K562 (cell line): ENCODE data around the gene ZNF331. TPM values are rescaled to one million over a fixed set of nuclear protein-coding genes. Genes with fewer than 3 reads are reported as not detected.

Experiments used
- ATAC-seq: fragments of 200-7000 bp; cut with Tn5 transposase; 3 replicates; pipeline ENCODE4 v1.9.1; 2020; ENCODE audit warnings: moderate library complexity
- BruUV-seq: library from RNA; stranded (reverse); fragments of 400-500 nt; replicated peaks from 2 replicates; lab custom pipeline; 2021; lab: Mats Ljungman, UMichigan
- CTCF ChIA-PET: fragments of 300-600 bp; formaldehyde crosslinking; extraction: SDS; loops from one replicate; lab custom pipeline; 2021; ENCODE audit warnings: low intra/inter-chr PET ratio; lab: Yijun Ruan, JAX
- POLR2A ChIA-PET: fragments of 300-600, 350-650 bp; sonication (Branson Sonifier 250); formaldehyde crosslinking; extraction: SDS; loops from one replicate; lab custom pipeline; 2021; ENCODE audit warnings: antibody characterized with exemption, inconsistent platforms; lab: Yijun Ruan, JAX
- DNase-seq, 4 experiments: peaks; one replicate each; pipeline versions ENCODE4 v3.0.0 to v3.0.0-alpha.2; 2011 to 2018; ENCODE audit warnings: low spot score in 3 of 4, mixed read lengths in 3 of 4; ENCODE audit errors: extremely low read depth in 1 of 4
- FAIRE-seq: peaks from 2 replicates; lab custom pipeline; 2011; peaks lifted over from hg19 to GRCh38; lab: Jason Lieb, UNC
- H2AFZ ChIP-seq: 2 replicates; pipeline ENCODE4 v1.6.0; 2011; ENCODE audit warnings: low read depth, low read length, control low read depth, inconsistent platforms
- H3K27ac ChIP-seq: fragments of 200-600 bp; 3 replicates; pipeline ENCODE4 v1.8.0; 2011; ENCODE audit warnings: low read depth, mild to moderate bottlenecking, control low read depth, inconsistent platforms, low read length, moderate library complexity, mixed read lengths; ENCODE audit errors: extremely low read depth
- H3K27me3 ChIP-seq, 2 experiments: fragments of 300-600 bp in 1 of 2; 2 replicates in 1 of 2; 3 replicates in 1 of 2; pipeline versions ENCODE4 v1.6.0 to v1.8.0; 2011; ENCODE audit warnings: inconsistent platforms in 2 of 2, low read length in 2 of 2, mild to moderate bottlenecking in 1 of 2, mixed read lengths in 1 of 2, moderate library complexity in 1 of 2; ENCODE audit not compliant: control insufficient read depth in 2 of 2, insufficient read depth in 2 of 2
- H3K36me3 ChIP-seq: fragments of 300-600 bp; 3 replicates; pipeline ENCODE4 v1.8.0; 2011; ENCODE audit warnings: mild to moderate bottlenecking, low read length, inconsistent platforms; ENCODE audit not compliant: control insufficient read depth, insufficient read depth
- H3K4me1 ChIP-seq, 2 experiments: fragments of 200-600 bp in 1 of 2; replicated peaks in 1 of 2; 2 replicates in 1 of 2; 3 replicates in 1 of 2; pipeline versions ENCODE4 v1.5.1 to v1.8.0; 2011; ENCODE audit warnings: inconsistent platforms in 2 of 2, low read length in 2 of 2, mild to moderate bottlenecking in 1 of 2, mixed read lengths in 1 of 2, moderate library complexity in 1 of 2; ENCODE audit not compliant: control insufficient read depth in 2 of 2, insufficient read depth in 2 of 2
- H3K4me2 ChIP-seq: 2 replicates; pipeline ENCODE4 v1.6.1; 2011; ENCODE audit warnings: low read length, control low read depth, inconsistent platforms, mixed read lengths; ENCODE audit not compliant: insufficient read depth
- H3K4me3 ChIP-seq: fragments of 200-600 bp; sonication (generic), shearing (Covaris generic); 2 replicates; pipeline ENCODE4 v1.5.1; 2016; ENCODE audit warnings: control low read depth, inconsistent platforms
- H3K79me2 ChIP-seq: fragments of 200-600 bp; 3 replicates; pipeline ENCODE4 v1.8.0; 2011; ENCODE audit warnings: low read length, inconsistent platforms; ENCODE audit not compliant: control insufficient read depth, insufficient read depth
- H3K9ac ChIP-seq, 2 experiments: 2 replicates each; pipeline versions ENCODE4 v1.6.0 to v1.6.1; 2011; ENCODE audit warnings: low read depth in 2 of 2, low read length in 2 of 2, control low read depth in 1 of 2, inconsistent platforms in 1 of 2, mild to moderate bottlenecking in 1 of 2, mixed read lengths in 1 of 2; ENCODE audit not compliant: insufficient read depth in 1 of 2
- H3K9me1 ChIP-seq: one replicate; pipeline ENCODE4 v1.6.0; 2011; ENCODE audit warnings: inconsistent platforms, mild to moderate bottlenecking, low read length, moderate library complexity; ENCODE audit not compliant: control insufficient read depth, insufficient read depth
- H3K9me3 ChIP-seq: replicated peaks from 2 replicates; pipeline ENCODE4 v1.5.1; 2011; ENCODE audit warnings: low read depth, low read length, inconsistent platforms; ENCODE audit not compliant: control insufficient read depth, insufficient read depth
- H4K20me1 ChIP-seq: replicated peaks from 2 replicates; pipeline ENCODE4 v1.6.1; 2011; ENCODE audit warnings: low read length, inconsistent platforms, mixed read lengths; ENCODE audit not compliant: control insufficient read depth, insufficient read depth
- MEF2A ChIP-seq: IDR thresholded peaks from 2 replicates; pipeline ENCODE4 v1.6.1; 2011; ENCODE audit warnings: low read depth, mild to moderate bottlenecking, low read length, moderate library complexity; ENCODE audit not compliant: control insufficient read depth
- RAD21 ChIP-seq, 2 experiments: fragments of 250-450 bp in 1 of 2; fragments of 450-650 bp in 1 of 2; sonication (Bioruptor Pico) in 1 of 2; formaldehyde crosslinking in 1 of 2; IDR thresholded peaks in 1 of 2; conservative IDR thresholded peaks in 1 of 2; 2 replicates each; pipeline versions ENCODE4 v1.4.0 to v1.8.0; 2020 to 2022; ENCODE audit warnings: mild to moderate bottlenecking in 2 of 2, moderate library complexity in 1 of 2
- SIRT6 ChIP-seq: IDR thresholded peaks from one replicate; pipeline ENCODE4 v1.6.1; 2012; ENCODE audit warnings: low read depth, mild to moderate bottlenecking, control low read depth, inconsistent platforms, low read length, moderate library complexity
- SMC3 ChIP-seq: conservative IDR thresholded peaks from 2 replicates; pipeline ENCODE4 v1.6.1; 2011; ENCODE audit warnings: low read depth, low read length, improper control_type of control experiment; ENCODE audit not compliant: insufficient read depth
- WGBS: fragments of 100-300 bp; shearing (Covaris generic); methylation state at CpG from one replicate; pipeline ENCODE4 v1.1.6; 2016; ENCODE audit warnings: low coverage, mixed read lengths; ENCODE audit not compliant: insufficient coverage; ENCODE audit errors: missing lambda C conversion rate; 5-methylcytosine and 5-hydroxymethylcytosine counted together
- in situ Hi-C: fragments of 300-500 bp; cut with MboI; formaldehyde crosslinking; loops from 4 replicates; pipeline ENCODE4 v1.15.0; 2018; ENCODE audit warnings: inconsistent platforms, mixed read lengths
- intact Hi-C: fragments of 100-400 bp; cut with micrococcal nuclease; formaldehyde crosslinking; loops from 2 replicates; pipeline ENCODE4 v1.14.2; 2022
- polyA plus RNA-seq, 8 experiments: library from polyadenylated mRNA; depleted of rRNA in 4 of 8; stranded (reverse) in 5 of 8; unstranded in 3 of 8; fragments of >200 nt; fragmentation: Nextera tagmentation in 2 of 8; fragmentation: Illumina TruSeq in 1 of 8; extraction: Ambion mirVana in 2 of 8; extraction: Trizol in 1 of 8; gene quantifications; 2 replicates each; pipeline versions ENCODE4 v1.2.1 to v1.2.3, GENCODE V29; 2011 to 2014; ENCODE audit warnings: inconsistent platforms in 1 of 8, missing spikeins in 1 of 8
- total RNA-seq, 7 experiments: library from RNA; depleted of rRNA in 6 of 7; stranded (reverse); fragments of >200 nt in 6 of 7; fragmentation: Illumina TruSeq in 2 of 7; extraction: Trizol in 2 of 7; gene quantifications; 2 replicates each; pipeline versions ENCODE4 v1.2.1 to v1.2.3, GENCODE V29; 2011 to 2021; ENCODE audit warnings: low replicate concordance in 1 of 7
- TF ChIP-seq, protein P1 (sequence below), 2 experiments: fragments of 450-650 bp; formaldehyde crosslinking in 1 of 2; IDR thresholded peaks; 2 replicates each; pipeline versions ENCODE4 v1.4.0 to v1.6.1; 2014 to 2020; ENCODE audit warnings: mild to moderate bottlenecking in 2 of 2, borderline replicate concordance in 1 of 2, low read depth in 1 of 2
- TF ChIP-seq, protein P2 (sequence below), 3 experiments: IDR thresholded peaks in 2 of 3; conservative IDR thresholded peaks in 1 of 3; 2 replicates each; pipeline ENCODE4 v1.5.1; 2011 to 2012; ENCODE audit warnings: low read length in 3 of 3, mild to moderate bottlenecking in 3 of 3, control low read depth in 2 of 3, improper control_type of control experiment in 1 of 3, inconsistent platforms in 1 of 3, low read depth in 1 of 3, mixed read lengths in 1 of 3, moderate library complexity in 1 of 3; ENCODE audit not compliant: insufficient read depth in 2 of 3
- TF ChIP-seq, protein P3 (sequence below): IDR thresholded peaks from 2 replicates; pipeline ENCODE4 v1.6.1; 2011; ENCODE audit warnings: borderline replicate concordance, low read depth, mild to moderate bottlenecking, moderate library complexity, low read length; ENCODE audit not compliant: insufficient read depth, poor library complexity, severe bottlenecking

The ZNF331 gene
- total and polyA plus RNA-seq, 9 of the 15 experiments (the other 6 are each of a cell fraction or from before 2014, with no cell fraction given), result 0.23 to 2.7 (median 0.76) TPM

DNA sequence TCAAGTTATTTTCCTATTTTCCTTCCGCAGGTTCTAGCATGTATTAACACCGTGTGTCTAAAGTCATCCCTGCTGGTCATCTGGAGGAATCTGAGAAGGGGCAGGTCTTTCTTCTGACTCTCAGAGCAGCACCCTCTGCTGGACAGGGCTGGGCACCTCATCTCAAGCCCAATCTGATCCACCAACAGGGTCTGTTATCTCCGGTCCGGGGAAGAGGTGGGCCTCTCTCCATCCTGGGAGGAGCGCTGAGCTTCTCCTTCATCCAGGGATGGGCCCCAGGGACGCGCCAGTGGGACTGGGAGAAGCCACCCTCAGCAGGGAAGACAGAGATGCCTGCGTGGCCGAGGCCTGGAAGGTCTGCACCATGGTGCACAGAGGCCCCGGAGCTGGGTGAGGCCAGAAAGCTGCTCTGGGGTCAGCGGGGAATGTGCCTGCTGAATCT lies 26.0 kb upstream of the ZNF331 start:
- Histone ChIP-seq H3K27ac (no peak overlapping the region), H3K9ac (no peak overlapping the region), H3K27me3 (peaks cover 0 to 15% of the 10 kb centered on the region in 2 experiments; a peak in 1 of 5 replicates), H3K9me1 (no peaks in the 10 kb centered on the region), H3K79me2 (no peaks in the 10 kb centered on the region), H3K4me3 (no peak overlapping the region), H3K4me2 (no peak overlapping the region), H2AFZ (no peak overlapping the region), H4K20me1 (no peaks in the 10 kb centered on the region), H3K4me1 (0 out of 5 replicates have a peak, but pooled peaks cover 0 to 2% of the 10 kb centered on the region in 2 experiments), H3K36me3 (no peaks in the 10 kb centered on the region), H3K9me3 (no peaks in the 10 kb centered on the region)
- ChIA-PET POLR2A (no interaction called here), CTCF (no interaction called here)
- ATAC-seq, result peak; percentile 91
- in situ Hi-C loops (no loop called here), intact Hi-C loops (loop anchor here (10.0 kb wide), 1 partner anchor 233 kb away; no protein-coding TSS in a partner anchor)
- 2% methylated on average over 11 of the region's 11 CpGs for WGBS
- peak; percentile 89 for FAIRE-seq
- DNase-seq, result peak; percentile 60 to 67 (median 62)
- no TSS peak for BruUV-seq
- TF ChIP-seq SMC3, result peak; percentile 34; the same call in 1 of the 2 replicates
- TF ChIP-seq, protein P1, sequence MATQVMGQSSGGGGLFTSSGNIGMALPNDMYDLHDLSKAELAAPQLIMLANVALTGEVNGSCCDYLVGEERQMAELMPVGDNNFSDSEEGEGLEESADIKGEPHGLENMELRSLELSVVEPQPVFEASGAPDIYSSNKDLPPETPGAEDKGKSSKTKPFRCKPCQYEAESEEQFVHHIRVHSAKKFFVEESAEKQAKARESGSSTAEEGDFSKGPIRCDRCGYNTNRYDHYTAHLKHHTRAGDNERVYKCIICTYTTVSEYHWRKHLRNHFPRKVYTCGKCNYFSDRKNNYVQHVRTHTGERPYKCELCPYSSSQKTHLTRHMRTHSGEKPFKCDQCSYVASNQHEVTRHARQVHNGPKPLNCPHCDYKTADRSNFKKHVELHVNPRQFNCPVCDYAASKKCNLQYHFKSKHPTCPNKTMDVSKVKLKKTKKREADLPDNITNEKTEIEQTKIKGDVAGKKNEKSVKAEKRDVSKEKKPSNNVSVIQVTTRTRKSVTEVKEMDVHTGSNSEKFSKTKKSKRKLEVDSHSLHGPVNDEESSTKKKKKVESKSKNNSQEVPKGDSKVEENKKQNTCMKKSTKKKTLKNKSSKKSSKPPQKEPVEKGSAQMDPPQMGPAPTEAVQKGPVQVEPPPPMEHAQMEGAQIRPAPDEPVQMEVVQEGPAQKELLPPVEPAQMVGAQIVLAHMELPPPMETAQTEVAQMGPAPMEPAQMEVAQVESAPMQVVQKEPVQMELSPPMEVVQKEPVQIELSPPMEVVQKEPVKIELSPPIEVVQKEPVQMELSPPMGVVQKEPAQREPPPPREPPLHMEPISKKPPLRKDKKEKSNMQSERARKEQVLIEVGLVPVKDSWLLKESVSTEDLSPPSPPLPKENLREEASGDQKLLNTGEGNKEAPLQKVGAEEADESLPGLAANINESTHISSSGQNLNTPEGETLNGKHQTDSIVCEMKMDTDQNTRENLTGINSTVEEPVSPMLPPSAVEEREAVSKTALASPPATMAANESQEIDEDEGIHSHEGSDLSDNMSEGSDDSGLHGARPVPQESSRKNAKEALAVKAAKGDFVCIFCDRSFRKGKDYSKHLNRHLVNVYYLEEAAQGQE (IDR thresholded peaks at IDR 0.05; ENCODE audit: borderline replicate concordance), result peak; percentile 41; the same call in 1 of the 2 replicates
- TF ChIP-seq, protein P1 (CRISPR knock-in tag; IDR thresholded peaks at IDR 0.05; ENCODE audit: low read depth), result no peak
- TF ChIP-seq, protein P2, sequence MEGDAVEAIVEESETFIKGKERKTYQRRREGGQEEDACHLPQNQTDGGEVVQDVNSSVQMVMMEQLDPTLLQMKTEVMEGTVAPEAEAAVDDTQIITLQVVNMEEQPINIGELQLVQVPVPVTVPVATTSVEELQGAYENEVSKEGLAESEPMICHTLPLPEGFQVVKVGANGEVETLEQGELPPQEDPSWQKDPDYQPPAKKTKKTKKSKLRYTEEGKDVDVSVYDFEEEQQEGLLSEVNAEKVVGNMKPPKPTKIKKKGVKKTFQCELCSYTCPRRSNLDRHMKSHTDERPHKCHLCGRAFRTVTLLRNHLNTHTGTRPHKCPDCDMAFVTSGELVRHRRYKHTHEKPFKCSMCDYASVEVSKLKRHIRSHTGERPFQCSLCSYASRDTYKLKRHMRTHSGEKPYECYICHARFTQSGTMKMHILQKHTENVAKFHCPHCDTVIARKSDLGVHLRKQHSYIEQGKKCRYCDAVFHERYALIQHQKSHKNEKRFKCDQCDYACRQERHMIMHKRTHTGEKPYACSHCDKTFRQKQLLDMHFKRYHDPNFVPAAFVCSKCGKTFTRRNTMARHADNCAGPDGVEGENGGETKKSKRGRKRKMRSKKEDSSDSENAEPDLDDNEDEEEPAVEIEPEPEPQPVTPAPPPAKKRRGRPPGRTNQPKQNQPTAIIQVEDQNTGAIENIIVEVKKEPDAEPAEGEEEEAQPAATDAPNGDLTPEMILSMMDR (IDR thresholded peaks at IDR 0.05 in 2 of 3, conservative IDR thresholded peaks at IDR 0.05 in 1 of 3; ENCODE audit: insufficient read depth in 2 of 3, low read depth in 1 of 3, low read length in 3 of 3), result peak; percentile 72 to 84 (median 77)
- peak in 1 of 2 experiments; percentile 57; a peak in 2 of 4 replicates for TF ChIP-seq RAD21 (CRISPR knock-in tag; conservative IDR thresholded peaks at IDR 0.05 in 1 of 2, IDR thresholded peaks at IDR 0.05 in 1 of 2)
- TF ChIP-seq, protein P3, sequence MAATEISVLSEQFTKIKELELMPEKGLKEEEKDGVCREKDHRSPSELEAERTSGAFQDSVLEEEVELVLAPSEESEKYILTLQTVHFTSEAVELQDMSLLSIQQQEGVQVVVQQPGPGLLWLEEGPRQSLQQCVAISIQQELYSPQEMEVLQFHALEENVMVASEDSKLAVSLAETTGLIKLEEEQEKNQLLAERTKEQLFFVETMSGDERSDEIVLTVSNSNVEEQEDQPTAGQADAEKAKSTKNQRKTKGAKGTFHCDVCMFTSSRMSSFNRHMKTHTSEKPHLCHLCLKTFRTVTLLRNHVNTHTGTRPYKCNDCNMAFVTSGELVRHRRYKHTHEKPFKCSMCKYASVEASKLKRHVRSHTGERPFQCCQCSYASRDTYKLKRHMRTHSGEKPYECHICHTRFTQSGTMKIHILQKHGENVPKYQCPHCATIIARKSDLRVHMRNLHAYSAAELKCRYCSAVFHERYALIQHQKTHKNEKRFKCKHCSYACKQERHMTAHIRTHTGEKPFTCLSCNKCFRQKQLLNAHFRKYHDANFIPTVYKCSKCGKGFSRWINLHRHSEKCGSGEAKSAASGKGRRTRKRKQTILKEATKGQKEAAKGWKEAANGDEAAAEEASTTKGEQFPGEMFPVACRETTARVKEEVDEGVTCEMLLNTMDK, result peak; percentile 12
- no peak for TF ChIP-seq SIRT6
- no peak for TF ChIP-seq MEF2A
